Parathyroid adenoma (tissue), 2 donors: ENCODE measurements around the gene EBPL.

Experiments
- H2AFZ ChIP-seq: fragments of 300-600 bp; sonication (generic); one replicate; pipeline ENCODE4 v1.7.0; 2017; ENCODE audit warnings: antibody characterized with exemption, mild to moderate bottlenecking
- H3K27ac ChIP-seq: fragments of 300-600 bp; sonication (generic); one replicate; pipeline ENCODE4 v1.7.0; 2017
- H3K27me3 ChIP-seq: fragments of 300-600 bp; sonication (generic); one replicate; pipeline ENCODE4 v1.7.0; 2017; ENCODE audit warnings: low read length; ENCODE audit not compliant: control insufficient read depth, insufficient read depth
- H3K36me3 ChIP-seq: fragments of 300-600 bp; sonication (generic); one replicate; pipeline ENCODE4 v1.7.0; 2017; ENCODE audit warnings: low read length; ENCODE audit not compliant: control insufficient read depth, insufficient read depth
- H3K4me1 ChIP-seq: fragments of 300-600 bp; sonication (generic); one replicate; pipeline ENCODE4 v1.7.0; 2017; ENCODE audit warnings: control low read depth
- H3K4me2 ChIP-seq: fragments of 300-600 bp; sonication (generic); one replicate; pipeline ENCODE4 v1.7.0; 2017; ENCODE audit warnings: low read length
- H3K4me3 ChIP-seq: fragments of 300-600 bp; sonication (generic); one replicate; pipeline ENCODE4 v1.7.0; 2017; ENCODE audit warnings: low read depth, low read length
- H3K79me2 ChIP-seq: fragments of 300-600 bp; sonication (generic); one replicate; pipeline ENCODE4 v1.7.0; 2017; ENCODE audit warnings: control low read depth
- H3K9ac ChIP-seq: fragments of 300-600 bp; sonication (generic); one replicate; pipeline ENCODE4 v1.7.0; 2017; ENCODE audit warnings: mild to moderate bottlenecking
- H3K9me3 ChIP-seq: fragments of 300-600 bp; sonication (generic); one replicate; pipeline ENCODE4 v1.7.0; 2017; ENCODE audit warnings: low read length; ENCODE audit not compliant: control insufficient read depth
- TF ChIP-seq, protein P1 (sequence below): fragments of 300-600 bp; sonication (generic); IDR thresholded peaks from one replicate; pipeline ENCODE4 v1.7.0; 2017; ENCODE audit warnings: antibody characterized with exemption, mild to moderate bottlenecking
- donor health status: primary hyperparathyroidism.

The EBPL gene

DNA sequence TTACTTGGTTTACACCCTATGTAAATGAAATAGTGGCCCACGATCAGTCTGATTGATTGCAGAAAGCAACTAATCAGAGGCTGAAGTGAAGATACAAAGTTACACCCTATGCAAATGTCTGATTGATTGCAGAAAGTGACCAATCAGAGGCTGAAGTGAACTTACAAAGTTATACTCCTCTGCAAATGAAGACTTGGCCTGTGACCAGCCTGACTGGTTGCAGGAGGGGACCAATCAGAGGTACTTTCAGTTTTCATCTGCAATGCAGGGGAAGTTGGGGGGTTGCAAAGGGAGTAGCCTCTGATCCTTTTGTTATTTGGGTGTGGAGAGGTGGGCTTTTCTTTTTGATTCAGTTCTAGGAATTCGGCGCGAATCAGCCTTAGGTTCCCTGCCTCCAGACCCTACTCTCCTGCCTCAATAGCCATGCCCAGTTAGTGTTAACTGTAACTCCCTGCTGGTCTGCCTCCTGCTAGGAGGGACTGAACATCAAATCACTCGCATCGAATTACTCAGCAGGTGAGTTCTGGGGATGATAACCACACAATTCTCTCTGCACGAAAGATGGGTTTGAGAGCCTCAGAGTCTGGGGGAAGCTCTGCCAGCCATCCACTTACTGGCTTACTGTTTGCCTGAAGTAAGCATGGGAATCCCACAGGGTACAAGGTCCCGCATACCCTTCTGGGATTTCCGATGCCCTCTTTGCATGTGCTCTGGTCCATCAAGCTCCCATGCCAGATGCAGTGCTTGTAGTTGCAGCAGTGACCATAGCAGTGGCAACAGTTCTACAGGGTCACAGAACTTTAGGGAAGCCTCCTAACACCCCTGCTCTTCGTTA, 55.5 kb downstream of the EBPL start:
- H3K9ac ChIP-seq, result no peak overlapping the region

DNA sequence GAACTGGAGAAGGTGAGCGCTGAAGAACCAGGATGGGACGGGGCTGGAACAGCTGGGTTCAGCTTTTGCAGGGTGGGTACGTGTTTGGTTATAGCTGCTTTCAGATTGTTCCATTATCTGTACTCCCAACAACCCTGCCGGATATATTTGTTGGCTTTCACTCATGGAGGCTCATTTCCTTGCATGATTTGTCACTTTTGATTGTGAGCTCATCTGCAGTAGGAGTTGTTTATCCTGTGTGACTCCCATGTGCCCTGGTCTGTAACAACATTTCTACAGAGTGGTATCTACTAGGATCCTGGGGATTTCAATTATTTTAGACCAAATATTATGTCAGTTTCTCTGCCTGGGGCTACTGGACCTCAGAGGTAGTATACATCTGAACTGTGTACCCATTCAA, 57.6 kb downstream of the EBPL start:
- no peak overlapping the region for H2AFZ ChIP-seq
- TF ChIP-seq, protein P1, sequence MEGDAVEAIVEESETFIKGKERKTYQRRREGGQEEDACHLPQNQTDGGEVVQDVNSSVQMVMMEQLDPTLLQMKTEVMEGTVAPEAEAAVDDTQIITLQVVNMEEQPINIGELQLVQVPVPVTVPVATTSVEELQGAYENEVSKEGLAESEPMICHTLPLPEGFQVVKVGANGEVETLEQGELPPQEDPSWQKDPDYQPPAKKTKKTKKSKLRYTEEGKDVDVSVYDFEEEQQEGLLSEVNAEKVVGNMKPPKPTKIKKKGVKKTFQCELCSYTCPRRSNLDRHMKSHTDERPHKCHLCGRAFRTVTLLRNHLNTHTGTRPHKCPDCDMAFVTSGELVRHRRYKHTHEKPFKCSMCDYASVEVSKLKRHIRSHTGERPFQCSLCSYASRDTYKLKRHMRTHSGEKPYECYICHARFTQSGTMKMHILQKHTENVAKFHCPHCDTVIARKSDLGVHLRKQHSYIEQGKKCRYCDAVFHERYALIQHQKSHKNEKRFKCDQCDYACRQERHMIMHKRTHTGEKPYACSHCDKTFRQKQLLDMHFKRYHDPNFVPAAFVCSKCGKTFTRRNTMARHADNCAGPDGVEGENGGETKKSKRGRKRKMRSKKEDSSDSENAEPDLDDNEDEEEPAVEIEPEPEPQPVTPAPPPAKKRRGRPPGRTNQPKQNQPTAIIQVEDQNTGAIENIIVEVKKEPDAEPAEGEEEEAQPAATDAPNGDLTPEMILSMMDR, result no peak
- H3K79me2 ChIP-seq, result no peaks in the 10 kb centered on the region
- no peaks in the 10 kb centered on the region for H3K4me1 ChIP-seq
- no peaks in the 10 kb centered on the region for H3K9me3 ChIP-seq
- no peak overlapping the region for H3K4me3 ChIP-seq
- H3K27me3 ChIP-seq, result no peaks in the 10 kb centered on the region
- no peak overlapping the region for H3K9ac ChIP-seq
- H3K27ac ChIP-seq, result no peak overlapping the region
- no peaks in the 10 kb centered on the region for H3K36me3 ChIP-seq
- no peak overlapping the region for H3K4me2 ChIP-seq

More for the DNA sequence above, 55.5 kb downstream of the EBPL start:
- no peaks in the 10 kb centered on the region for H3K9me3 ChIP-seq
- no peak overlapping the region for H2AFZ ChIP-seq
- no peaks in the 10 kb centered on the region for H3K27me3 ChIP-seq
- no peaks in the 10 kb centered on the region for H3K36me3 ChIP-seq
- no peak overlapping the region for H3K4me3 ChIP-seq
- no peak overlapping the region for H3K4me2 ChIP-seq
- TF ChIP-seq, protein P1, result no peak
- no peaks in the 10 kb centered on the region for H3K4me1 ChIP-seq
- H3K79me2 ChIP-seq, result no peaks in the 10 kb centered on the region
- H3K27ac ChIP-seq, result no peak overlapping the region

DNA sequence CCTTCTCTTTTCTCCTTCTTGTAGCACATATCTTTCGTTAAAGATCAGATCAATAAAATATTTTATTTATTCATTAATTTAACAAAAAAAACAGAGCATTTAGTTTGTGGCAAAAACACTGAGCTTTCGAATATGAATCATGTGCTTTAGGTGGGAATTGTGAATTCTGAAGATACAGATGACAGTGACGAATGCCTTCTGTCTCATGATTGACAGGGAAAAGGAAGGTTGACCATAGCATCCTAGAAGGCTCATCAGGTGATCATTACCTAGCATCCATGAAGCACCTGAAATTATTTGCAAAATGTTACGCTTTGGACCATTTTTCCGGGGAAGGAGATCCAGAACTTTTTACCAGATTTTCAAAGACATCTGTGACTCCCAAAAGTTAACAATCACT, 59.1 kb downstream of the EBPL start:
- Histone ChIP-seq H3K79me2 (no peaks in the 10 kb centered on the region), H3K9ac (no peak overlapping the region), H3K4me1 (no peaks in the 10 kb centered on the region), H3K36me3 (no peaks in the 10 kb centered on the region), H3K4me2 (no peak overlapping the region), H3K27ac (no peak overlapping the region), H3K9me3 (no peaks in the 10 kb centered on the region), H2AFZ (no peak overlapping the region), H3K27me3 (no peaks in the 10 kb centered on the region), H3K4me3 (no peak overlapping the region)
- TF ChIP-seq, protein P1, result no peak

DNA sequence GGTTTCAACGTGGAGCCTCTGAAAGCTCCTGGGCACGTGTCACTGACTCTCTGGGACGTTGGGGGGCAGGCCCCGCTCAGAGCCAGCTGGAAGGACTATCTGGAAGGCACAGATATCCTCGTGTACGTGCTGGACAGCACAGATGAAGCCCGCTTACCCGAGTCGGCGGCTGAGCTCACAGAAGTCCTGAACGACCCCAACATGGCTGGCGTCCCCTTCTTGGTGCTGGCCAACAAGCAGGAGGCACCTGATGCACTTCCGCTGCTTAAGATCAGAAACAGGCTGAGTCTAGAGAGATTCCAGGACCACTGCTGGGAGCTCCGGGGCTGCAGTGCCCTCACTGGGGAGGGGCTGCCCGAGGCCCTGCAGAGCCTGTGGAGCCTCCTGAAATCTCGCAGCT, 60.7 kb downstream of the EBPL start:
- no peak overlapping the region for H3K4me3 ChIP-seq
- no peaks in the 10 kb centered on the region for H3K79me2 ChIP-seq
- no peaks in the 10 kb centered on the region for H3K36me3 ChIP-seq
- H3K27me3 ChIP-seq, result no peaks in the 10 kb centered on the region
- H3K9me3 ChIP-seq, result no peaks in the 10 kb centered on the region
- no peak overlapping the region for H3K4me2 ChIP-seq
- no peak overlapping the region for H3K27ac ChIP-seq
- H3K4me1 ChIP-seq, result peaks cover 1% of the 10 kb centered on the region
- no peak overlapping the region for H2AFZ ChIP-seq
- no peak overlapping the region for H3K9ac ChIP-seq
- TF ChIP-seq, protein P1, result no peak

DNA sequence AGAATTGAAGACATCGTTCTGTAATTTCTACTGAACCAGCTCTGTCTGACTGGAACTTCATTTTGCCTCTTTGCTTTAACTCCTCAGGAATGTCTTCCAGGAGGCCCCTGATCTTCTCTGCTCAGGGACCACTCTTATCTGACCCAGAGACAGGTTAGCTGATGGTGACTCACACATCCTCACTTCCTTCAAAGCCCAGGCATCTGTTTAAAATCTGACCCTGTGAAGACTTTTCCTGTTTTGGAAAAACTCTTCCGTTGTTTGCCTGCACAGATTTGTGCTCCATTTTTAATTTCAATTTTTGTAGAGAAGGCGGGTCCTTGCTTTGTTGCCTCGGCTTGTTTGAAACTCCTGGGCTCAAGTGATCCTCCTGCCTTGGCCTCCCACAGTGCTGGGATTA, 61.3 kb downstream of the EBPL start:
- Histone ChIP-seq H2AFZ (no peak overlapping the region), H3K79me2 (no peaks in the 10 kb centered on the region), H3K4me1 (peaks cover 4% of the 10 kb centered on the region), H3K36me3 (no peaks in the 10 kb centered on the region), H3K4me2 (no peak overlapping the region), H3K27me3 (no peaks in the 10 kb centered on the region), H3K9me3 (no peaks in the 10 kb centered on the region), H3K27ac (no peak overlapping the region), H3K4me3 (no peak overlapping the region), H3K9ac (no peak overlapping the region)
- TF ChIP-seq, protein P1, result no peak
